ENCODE data around the gene SEZ6L2. TPM values are rescaled to one million over a fixed set of nuclear protein-coding genes. Genes with fewer than 3 reads are reported as not detected.

Gene SEZ6L2
- total RNA-seq, 1 donor from 2014 or later: 8.7 TPM

- H3K36me3 Mint-ChIP-seq (ENCODE audit: low read depth): no peaks in the 10 kb centered on the region
- peak; percentile 61 for DNase-seq (ENCODE audit: low read depth, low spot score)
- H3K4me3 Mint-ChIP-seq: no peak overlapping the region
- H3K27ac Mint-ChIP-seq (ENCODE audit: unreplicated experiment): no peak overlapping the region
- no peaks in the 10 kb centered on the region for H3K4me1 Mint-ChIP-seq
- peak; percentile 68 for TF ChIP-seq CTCF (conservative IDR thresholded peaks at IDR 0.05)
- no peaks in the 10 kb centered on the region for H3K27me3 Mint-ChIP-seq (ENCODE audit: low read depth)
- H3K9me3 Mint-ChIP-seq: no peaks in the 10 kb centered on the region
Observed at GRCh38 chr16:29848420-29849297, 50.7 kb downstream of the SEZ6L2 start.

- no peaks in the 10 kb centered on the region for H3K36me3 Mint-ChIP-seq (ENCODE audit: low read depth)
- no peak overlapping the region for H3K4me3 Mint-ChIP-seq
- no peaks in the 10 kb centered on the region for H3K4me1 Mint-ChIP-seq
- TF ChIP-seq CTCF (conservative IDR thresholded peaks at IDR 0.05): no peak
- no peak for DNase-seq (ENCODE audit: low read depth, low spot score)
- H3K27me3 Mint-ChIP-seq (ENCODE audit: low read depth): no peaks in the 10 kb centered on the region
- H3K9me3 Mint-ChIP-seq: no peaks in the 10 kb centered on the region
- H3K27ac Mint-ChIP-seq (ENCODE audit: unreplicated experiment): no peak overlapping the region
Observed at GRCh38 chr16:29845656-29846055, 53.7 kb downstream of the SEZ6L2 start.

- TF ChIP-seq CTCF (conservative IDR thresholded peaks at IDR 0.05): no peak
- no peaks in the 10 kb centered on the region for H3K9me3 Mint-ChIP-seq
- no peaks in the 10 kb centered on the region for H3K4me1 Mint-ChIP-seq
- H3K27ac Mint-ChIP-seq (ENCODE audit: unreplicated experiment): no peak overlapping the region
- H3K4me3 Mint-ChIP-seq: no peak overlapping the region
- H3K27me3 Mint-ChIP-seq (ENCODE audit: low read depth): no peaks in the 10 kb centered on the region
- no peaks in the 10 kb centered on the region for H3K36me3 Mint-ChIP-seq (ENCODE audit: low read depth)
- no peak for DNase-seq (ENCODE audit: low read depth, low spot score)
Observed at GRCh38 chr16:29844575-29845331, 54.6 kb downstream of the SEZ6L2 start.

- H3K36me3 Mint-ChIP-seq (ENCODE audit: low read depth): no peaks in the 10 kb centered on the region
- H3K27ac Mint-ChIP-seq (ENCODE audit: unreplicated experiment): no peak overlapping the region
- no peak for DNase-seq (ENCODE audit: low read depth, low spot score)
- H3K4me3 Mint-ChIP-seq: no peak overlapping the region
- no peaks in the 10 kb centered on the region for H3K4me1 Mint-ChIP-seq
- no peak for TF ChIP-seq CTCF (conservative IDR thresholded peaks at IDR 0.05)
- H3K9me3 Mint-ChIP-seq: no peaks in the 10 kb centered on the region
- no peaks in the 10 kb centered on the region for H3K27me3 Mint-ChIP-seq (ENCODE audit: low read depth)
Observed at GRCh38 chr16:29843931-29844330, 55.4 kb downstream of the SEZ6L2 start.

GRCh38 chr16:29842732-29843346 lies 56.5 kb downstream of the SEZ6L2 start:
- H3K4me1 Mint-ChIP-seq: no peaks in the 10 kb centered on the region
- H3K36me3 Mint-ChIP-seq (ENCODE audit: low read depth): no peaks in the 10 kb centered on the region
- TF ChIP-seq CTCF (conservative IDR thresholded peaks at IDR 0.05): no peak

More at GRCh38 chr16:29842732-29843346, 56.5 kb downstream of the SEZ6L2 start:
- H3K4me3 Mint-ChIP-seq: no peak overlapping the region
- no peaks in the 10 kb centered on the region for H3K9me3 Mint-ChIP-seq
- H3K27me3 Mint-ChIP-seq (ENCODE audit: low read depth): no peaks in the 10 kb centered on the region
- no peak for DNase-seq (ENCODE audit: low read depth, low spot score)
- H3K27ac Mint-ChIP-seq (ENCODE audit: unreplicated experiment): no peak overlapping the region

Data from neural crest cell (in vitro differentiated cells).